Thoracic aorta endothelial cell (primary cell): Measurements from ENCODE around the gene MIPOL1. TPM values are rescaled to one million over a fixed set of nuclear protein-coding genes. Genes with fewer than 3 reads are reported as not detected.

Experiments
- small RNA-seq: library from RNA; depleted of rRNA; stranded (forward); fragments of <200 nt; gene quantifications from one replicate; pipeline ENCODE3, GENCODE V24; 2012
- total RNA-seq: library from RNA; depleted of rRNA; stranded (reverse); fragments of >200 nt; gene quantifications from 2 replicates; pipeline ENCODE4 v1.2.3, GENCODE V29; 2012

MIPOL1 gene, protein sequence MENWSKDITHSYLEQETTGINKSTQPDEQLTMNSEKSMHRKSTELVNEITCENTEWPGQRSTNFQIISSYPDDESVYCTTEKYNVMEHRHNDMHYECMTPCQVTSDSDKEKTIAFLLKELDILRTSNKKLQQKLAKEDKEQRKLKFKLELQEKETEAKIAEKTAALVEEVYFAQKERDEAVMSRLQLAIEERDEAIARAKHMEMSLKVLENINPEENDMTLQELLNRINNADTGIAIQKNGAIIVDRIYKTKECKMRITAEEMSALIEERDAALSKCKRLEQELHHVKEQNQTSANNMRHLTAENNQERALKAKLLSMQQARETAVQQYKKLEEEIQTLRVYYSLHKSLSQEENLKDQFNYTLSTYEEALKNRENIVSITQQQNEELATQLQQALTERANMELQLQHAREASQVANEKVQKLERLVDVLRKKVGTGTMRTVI
- 41.5 and 55.2 TPM in 2 replicates for total RNA-seq

GRCh38 chr14:37197421-37198272, at the start of gene MIPOL1:
Gene MIPOL1, plus strand, starts transcription at chr14:37197937. Its CDS starts 49,952 bp downstream, at chr14:37247889.

DNA sequence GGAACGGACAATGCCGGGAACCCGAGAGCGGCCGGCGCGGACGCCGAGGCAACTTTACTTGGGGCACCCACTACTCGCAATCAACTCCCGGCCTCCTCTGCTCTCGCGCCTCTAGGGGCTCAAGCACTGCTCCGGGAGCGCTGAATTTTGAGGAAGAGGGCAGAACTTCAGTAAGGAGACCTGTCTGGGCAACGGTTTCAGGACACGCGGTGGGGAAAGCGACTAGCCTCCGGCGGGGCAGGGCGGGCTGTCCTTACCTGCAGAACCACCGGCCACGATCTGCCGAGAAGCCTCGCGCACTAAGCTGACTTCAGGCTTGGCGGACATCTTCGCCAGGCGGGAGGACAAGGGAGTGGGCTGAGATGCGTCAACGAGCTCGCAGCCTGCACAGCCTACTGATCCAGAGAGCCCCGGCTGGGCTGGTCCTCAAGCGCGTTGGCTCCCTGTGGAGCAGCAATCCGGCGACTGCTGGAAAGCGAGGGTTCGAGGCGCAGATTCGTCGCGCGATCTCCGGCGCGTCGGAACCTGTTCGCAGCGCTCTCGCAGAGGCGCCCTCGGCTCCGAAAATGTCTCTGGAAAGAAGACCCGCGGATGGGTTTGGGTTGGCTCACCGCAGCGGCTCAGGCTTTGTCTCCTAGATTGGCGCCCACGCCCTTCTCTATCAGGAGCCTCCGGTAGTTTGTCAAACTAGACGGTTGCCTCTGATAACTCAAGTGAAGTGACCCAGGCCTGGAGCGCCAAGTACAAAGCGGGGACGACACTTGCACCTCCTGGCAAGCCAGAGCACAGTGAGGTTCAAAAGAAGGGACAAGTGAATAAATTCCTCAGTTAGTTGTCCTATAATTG, 25.5 kb upstream of the MIPOL1 start, which contains the start of gene SLC25A21:
SLC25A21 (minus strand) TSS at position 583 of the 846 bp plus-strand sequence.

GRCh38 chr14:37594971-37595808, 397.5 kb downstream of the MIPOL1 start, which contains the start of the genes FOXA1 and TTC6:
Gene FOXA1, minus strand, starts transcription at chr14:37595249. Its CDS starts 277 bp downstream, at chr14:37594972.
Gene TTC6, plus strand, starts transcription at chr14:37595629. Its CDS starts 26,436 bp downstream, at chr14:37622065.

Small RNA genes within 50 kb of the gene (small RNA-seq; reads per million reads assigned to genes)
- gene RNU6-273P (not detected), gene RNU6-886P (not detected)

Other genes starting within 250 kb of the MIPOL1 start
- gene SLC25A21, start 25.3 kb upstream of the MIPOL1 start, total RNA-seq, result 2.4 and 4.0 TPM in 2 replicates